Measurements from ENCODE around the gene TNFRSF8. TPM values are rescaled to one million over a fixed set of nuclear protein-coding genes. Genes with fewer than 3 reads are reported as not detected.

Gene TNFRSF8
- total and polyA plus RNA-seq, 2 of the 4 experiments (the other 2 are of a cell fraction) = under 0.01 to 0.31 TPM

- no peaks in the 10 kb centered on the region for H3K79me1 ChIP-seq (ENCODE audit: low read depth in 1 of 2, low read length in 2 of 2)
- H3K18ac ChIP-seq (ENCODE audit: low read depth, low read length) = peak overlapping the region; percentile 91
- H3K14ac ChIP-seq (replicated peaks; ENCODE audit: low read depth, low read length) = no peak overlapping the region
- H4K91ac ChIP-seq (ENCODE audit: insufficient read depth, low read depth, low read length) = no peak overlapping the region
- in situ Hi-C loops (cut with MboI; ENCODE audit: low sequenced_read_pairs) (no loop called here), intact Hi-C loops (cut with micrococcal nuclease) (no loop called here), dilution Hi-C loops (cut with HindIII; ENCODE audit: low sequenced_read_pairs, unreplicated experiment) (no loop called here)
- no peak overlapping the region for H2AK5ac ChIP-seq (ENCODE audit: low read depth, low read length)
- H2BK15ac ChIP-seq (ENCODE audit: low read depth, low read length) = no peak overlapping the region; the same call in 2 of the 3 replicates
- TF ChIP-seq SMC3 (IDR thresholded peaks at IDR 0.05; ENCODE audit: low read depth, low read length) (no peak), CEBPB (IDR thresholded peaks at IDR 0.05; ENCODE audit: low read depth, low read length) (peak; percentile 53), FOS (IDR thresholded peaks at IDR 0.05; ENCODE audit: low read depth, low read length) (no peak)
- H3K36me3 ChIP-seq (ENCODE audit: control insufficient read depth, insufficient read depth, low read length) = no peaks in the 10 kb centered on the region
- H2BK120ac ChIP-seq (ENCODE audit: low read depth, low read length) = no peak overlapping the region; the same call in 1 of the 2 replicates
- H4K8ac ChIP-seq (ENCODE audit: low read depth in 2 of 2, low read length in 2 of 2) = peak overlapping the region in 1 of 2 experiments; percentile 39; a peak in 1 of 4 replicates
- H4K5ac ChIP-seq (ENCODE audit: low read depth, low read length) = peak overlapping the region; percentile 85
- no peaks in the 10 kb centered on the region for H3K9me1 ChIP-seq (ENCODE audit: insufficient read depth, low read length)
- 0 out of 2 replicates have a peak overlapping the region, but pooled peaks have one; percentile 17 for H2BK20ac ChIP-seq (ENCODE audit: low read depth, low read length)
- H4K20me1 ChIP-seq (ENCODE audit: insufficient read depth, low read length) = no peaks in the 10 kb centered on the region
- peak overlapping the region; percentile 90 for H2BK5ac ChIP-seq (ENCODE audit: low read depth, low read length, poor library complexity, severe bottlenecking)
- H2AK9ac ChIP-seq (replicated peaks; ENCODE audit: low read depth, low read length, poor library complexity) = no peak overlapping the region
- ATAC-seq (ENCODE audit: low read depth) = peak; percentile 71
- H3K23ac ChIP-seq (ENCODE audit: low read depth, low read length) = no peak overlapping the region
- no peak overlapping the region; the same call in 1 of the 2 replicates for H3K56ac ChIP-seq (ENCODE audit: extremely low read depth, insufficient read depth, low read length)
- peak; percentile 79 for DNase-seq
- H3K9me3 ChIP-seq (ENCODE audit: control insufficient read depth, insufficient read depth, low read length) = no peaks in the 10 kb centered on the region
- no peak overlapping the region for H3K4me3 ChIP-seq (ENCODE audit: insufficient read depth, low read depth, low read length)
- no TSS peak for BruUV-seq (replicated peaks)
- H3K27me3 ChIP-seq (ENCODE audit: control insufficient read depth, insufficient read depth, low read length) = peaks cover 2% of the 10 kb centered on the region; the same call in 1 of the 2 replicates
- CTCF ChIA-PET = interaction anchor here (1.0 kb wide), 1 partner anchor 10 kb away, joined by 6 read pairs; no protein-coding TSS in a partner anchor
- H3K4ac ChIP-seq (ENCODE audit: low read depth, low read length) = 0 out of 2 replicates have a peak overlapping the region, but pooled peaks have one; percentile 8
- peaks cover 5% of the 10 kb centered on the region for H3K4me1 ChIP-seq (ENCODE audit: control insufficient read depth, insufficient read depth, low read length)
- H2AFZ ChIP-seq (replicated peaks; ENCODE audit: low read length, poor library complexity) = no peak overlapping the region
- H3K4me2 ChIP-seq (ENCODE audit: low read depth, low read length) = no peak overlapping the region
- 0 out of 2 replicates have a peak overlapping the region, but pooled peaks have one; percentile 39 for H3K9ac ChIP-seq (ENCODE audit: low read depth, low read length)
- POLR2A ChIA-PET (ENCODE audit: unreplicated experiment) = no interaction called here
- peak overlapping the region; percentile 80; the same call in 1 of the 2 replicates for H3K27ac ChIP-seq (ENCODE audit: insufficient read depth, low read length)
Observed at GRCh38 chr1:12097321-12097720, 34.2 kb downstream of the TNFRSF8 start.

All from IMR-90 (cell line).